HUES64 (cell line): ENCODE data around the gene PEMT.
"Not testable (repeated sequence)": the region's sequence is repeated elsewhere in the genome, so short reads cannot be mapped to it uniquely, and the experiment has no call there.

Experiments used
- H3K27ac ChIP-seq: 2 replicates; pipeline ENCODE4 v1.7.0; 2013; ENCODE audit warnings: low read depth, low read length, inconsistent platforms
- H3K27me3 ChIP-seq: 2 replicates; pipeline ENCODE4 v1.6.1; 2013; ENCODE audit warnings: mild to moderate bottlenecking, low read length; ENCODE audit not compliant: insufficient read depth
- H3K36me3 ChIP-seq: 2 replicates; pipeline ENCODE4 v1.6.1; 2013; ENCODE audit warnings: mild to moderate bottlenecking, low read length; ENCODE audit not compliant: insufficient read depth
- H3K4me1 ChIP-seq: 2 replicates; pipeline ENCODE4 v1.6.1; 2013; ENCODE audit warnings: mild to moderate bottlenecking, low read length, moderate library complexity; ENCODE audit not compliant: insufficient read depth
- H3K4me3 ChIP-seq: 2 replicates; pipeline ENCODE4 v1.5.1; 2013; ENCODE audit warnings: mild to moderate bottlenecking, low read length, moderate library complexity
- H3K9ac ChIP-seq: 2 replicates; pipeline ENCODE4 v1.6.1; 2013; ENCODE audit warnings: mild to moderate bottlenecking, low read depth, low read length
- H3K9me3 ChIP-seq: 2 replicates; pipeline ENCODE4 v1.6.1; 2013; ENCODE audit warnings: low read depth, low read length; ENCODE audit not compliant: insufficient read depth
- WGBS: fragments of 150-250, 120-280 bp; methylation state at CpG from one replicate; pipeline ENCODE4 v1.1.7; 2013; ENCODE audit warnings: missing lambda C conversion rate; 5-methylcytosine and 5-hydroxymethylcytosine counted together

The PEMT gene

DNA sequence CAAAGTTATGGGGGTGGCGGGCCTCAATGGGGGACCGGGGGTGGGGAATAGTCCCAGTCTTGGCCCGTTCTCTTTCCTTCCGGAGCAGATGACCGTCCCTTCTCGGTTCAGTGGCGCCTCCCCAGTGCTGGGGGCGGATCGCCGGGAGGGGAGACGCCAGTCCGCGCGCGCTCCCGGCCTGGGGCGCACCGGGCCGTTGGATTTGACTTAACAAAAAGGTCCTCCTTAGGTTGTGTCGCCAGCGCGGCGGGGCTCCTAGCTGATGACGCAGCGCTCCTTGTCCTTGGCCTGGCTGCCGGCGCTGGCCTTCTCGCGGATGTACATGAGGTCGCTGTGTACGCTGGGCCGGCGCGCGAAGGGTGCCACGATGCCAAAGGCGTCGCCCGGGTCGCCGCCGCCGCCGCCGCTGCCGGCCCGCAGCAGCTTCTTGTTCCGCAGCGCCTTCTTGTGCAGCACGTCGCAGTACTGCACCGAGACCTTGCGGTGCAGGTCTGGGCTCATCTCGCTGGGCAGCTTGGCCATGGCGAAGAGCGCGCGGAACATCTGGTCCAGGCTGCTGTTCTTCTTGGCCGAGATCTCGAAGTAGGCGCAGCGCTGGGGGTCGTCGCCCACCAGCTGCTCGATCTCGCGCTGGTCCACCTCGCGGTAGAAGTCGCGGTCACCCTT is 96.5 kb downstream of the PEMT start:
- 2% methylated on average over 71 of the region's 71 CpGs for WGBS
- peaks cover 27% of the 10 kb centered on the region for H3K27me3 ChIP-seq
- H3K4me1 ChIP-seq, result peaks cover 22% of the 10 kb centered on the region
- peak overlapping the region; percentile 72 for H3K4me3 ChIP-seq
- peak overlapping the region; percentile 58 for H3K9ac ChIP-seq
- no peaks in the 10 kb centered on the region for H3K9me3 ChIP-seq
- H3K27ac ChIP-seq, result no peak overlapping the region
- H3K36me3 ChIP-seq, result peaks cover 30% of the 10 kb centered on the region

DNA sequence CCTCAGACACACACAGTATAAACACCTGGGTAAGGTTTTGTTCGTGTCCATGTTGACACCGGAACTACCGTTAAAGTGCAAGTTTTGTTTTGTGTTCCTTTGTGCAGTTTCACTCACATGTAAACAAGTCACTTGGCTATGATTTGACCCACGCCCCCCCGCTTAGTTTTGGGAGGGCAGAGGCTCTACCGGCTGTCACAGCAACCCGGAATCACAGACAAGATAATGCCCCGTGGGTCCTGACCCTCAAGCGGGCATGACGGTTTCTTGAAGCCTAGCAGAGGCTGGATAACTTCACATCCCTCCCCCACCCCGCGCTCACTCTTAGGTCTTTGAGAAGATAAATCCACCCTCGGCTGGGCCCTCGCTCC is 97.0 kb downstream of the PEMT start:
- H3K9ac ChIP-seq, result no peak overlapping the region
- H3K4me1 ChIP-seq, result peaks cover 22% of the 10 kb centered on the region
- peaks cover 30% of the 10 kb centered on the region for H3K36me3 ChIP-seq
- H3K27me3 ChIP-seq, result peaks cover 27% of the 10 kb centered on the region
- H3K4me3 ChIP-seq, result peak overlapping the region; percentile 72
- WGBS, result 27% methylated on average over 14 of the region's 14 CpGs
- H3K9me3 ChIP-seq, result no peaks in the 10 kb centered on the region
- H3K27ac ChIP-seq, result no peak overlapping the region

DNA sequence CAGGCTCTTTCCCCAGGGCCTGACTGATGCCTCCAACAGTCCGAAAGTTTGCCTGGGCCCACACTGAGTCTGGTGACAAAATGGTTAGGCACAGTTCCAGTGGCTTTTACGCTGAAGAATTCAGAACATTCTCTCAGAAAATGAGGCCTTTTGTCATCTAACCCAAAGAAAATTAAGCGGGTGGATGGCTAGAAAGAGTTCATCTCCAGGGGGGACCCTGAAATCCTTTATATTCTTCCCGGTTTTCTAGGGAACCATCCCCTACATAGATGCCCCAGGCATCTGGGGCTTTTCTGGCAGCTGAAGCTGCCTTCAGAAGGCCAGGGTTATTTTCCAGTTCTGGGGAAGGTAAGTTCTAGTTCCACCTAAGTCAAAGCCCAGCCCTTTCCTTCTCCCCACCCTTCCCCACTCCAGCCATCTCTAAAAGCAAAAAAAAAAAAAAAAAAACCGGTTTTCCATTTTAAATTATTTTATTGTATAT is 97.5 kb downstream of the PEMT start:
- Histone ChIP-seq H3K9ac (no peak overlapping the region), H3K9me3 (no peaks in the 10 kb centered on the region), H3K36me3 (peaks cover 30% of the 10 kb centered on the region), H3K4me3 (peak overlapping the region; percentile 72), H3K27ac (no peak overlapping the region), H3K4me1 (peaks cover 22% of the 10 kb centered on the region), H3K27me3 (peaks cover 27% of the 10 kb centered on the region)
- 78% methylated on average over 4 of the region's 5 CpGs for WGBS

DNA sequence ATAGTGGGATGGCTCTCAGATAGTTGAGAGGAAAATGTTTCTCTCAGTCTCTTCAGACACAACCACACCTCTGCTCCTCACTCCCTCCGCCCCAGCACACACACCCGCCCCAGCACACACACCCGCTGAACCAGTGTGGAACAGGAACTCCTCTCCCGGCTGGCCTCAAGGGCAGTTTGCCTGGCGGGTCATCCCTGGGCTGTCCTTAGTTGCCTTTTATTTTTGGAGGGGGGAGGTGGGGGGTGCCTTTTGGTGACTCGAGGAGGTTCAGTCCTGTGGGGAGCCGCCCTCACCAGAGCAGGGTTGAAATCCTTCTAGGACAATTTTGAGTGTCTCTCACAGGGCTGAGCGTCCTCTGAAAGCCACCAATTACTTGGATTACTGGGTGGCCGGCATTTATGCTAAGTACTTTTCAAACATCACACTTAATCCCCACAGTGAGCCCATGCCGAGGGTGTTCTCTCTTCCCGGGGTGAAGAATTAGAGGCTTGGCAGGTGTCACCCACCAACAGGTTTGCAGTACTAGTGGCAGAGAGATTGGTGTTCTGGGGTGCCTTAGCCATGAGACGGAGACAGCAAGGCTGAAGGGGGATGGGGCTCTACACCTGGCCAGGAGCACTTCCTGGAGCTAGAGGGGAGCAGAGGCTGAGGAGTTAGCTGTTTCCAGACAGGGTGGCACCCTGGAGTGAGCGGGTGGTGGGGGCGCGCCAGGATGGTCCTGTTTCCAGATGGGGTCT is 98.1 kb downstream of the PEMT start:
- Histone ChIP-seq H3K36me3 (peaks cover 32% of the 10 kb centered on the region), H3K27me3 (peaks cover 27% of the 10 kb centered on the region), H3K4me3 (no peak overlapping the region), H3K27ac (no peak overlapping the region), H3K9ac (no peak overlapping the region), H3K9me3 (no peaks in the 10 kb centered on the region), H3K4me1 (peaks cover 22% of the 10 kb centered on the region)
- 51% methylated on average over 15 of the region's 15 CpGs for WGBS

DNA sequence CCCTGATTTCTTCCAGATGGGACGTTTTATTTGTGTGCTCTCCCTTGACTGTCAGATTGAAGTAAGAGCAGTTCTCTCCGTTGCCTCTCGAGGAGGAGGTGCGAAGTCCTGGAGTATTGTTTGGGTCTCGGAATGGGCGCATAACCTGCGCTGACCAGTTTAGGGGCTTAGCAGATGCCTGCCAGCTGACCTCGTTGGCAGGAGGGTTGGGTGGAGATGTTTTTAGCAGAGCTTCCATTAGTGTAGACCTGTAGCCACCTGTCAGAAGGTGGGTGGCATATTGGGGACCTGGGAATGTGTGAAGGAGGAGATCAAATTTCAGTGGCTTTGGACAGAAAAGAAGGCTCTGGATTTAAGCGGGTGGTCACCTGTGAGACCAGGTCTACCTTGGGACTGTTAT is 98.9 kb downstream of the PEMT start:
- Histone ChIP-seq H3K9ac (no peak overlapping the region), H3K27me3 (peaks cover 27% of the 10 kb centered on the region), H3K36me3 (peaks cover 40% of the 10 kb centered on the region), H3K27ac (no peak overlapping the region), H3K9me3 (no peaks in the 10 kb centered on the region), H3K4me1 (peaks cover 22% of the 10 kb centered on the region), H3K4me3 (no peak overlapping the region)
- 92% methylated on average over 9 of the region's 9 CpGs for WGBS

DNA sequence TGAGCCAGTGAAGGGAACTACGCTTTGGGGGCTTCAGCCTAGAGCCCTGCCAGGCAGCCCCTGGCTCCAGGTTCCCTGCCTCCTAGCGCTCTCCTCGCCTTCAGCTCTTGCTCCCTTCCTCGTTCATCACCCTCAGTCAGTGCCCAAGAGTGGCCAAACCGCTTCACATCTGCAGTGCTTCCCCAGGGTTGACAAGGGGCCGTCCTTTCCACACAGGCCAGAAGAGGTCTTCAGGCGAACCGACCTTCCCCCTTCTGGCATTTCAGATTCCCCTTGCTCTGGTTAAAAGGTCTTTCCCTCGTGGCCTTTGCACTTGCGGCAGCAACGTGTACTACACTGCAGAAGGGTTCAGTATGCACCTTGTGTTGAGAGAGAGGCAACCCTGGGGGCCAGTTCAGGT is 99.4 kb downstream of the PEMT start:
- peaks cover 44% of the 10 kb centered on the region for H3K36me3 ChIP-seq
- peaks cover 22% of the 10 kb centered on the region for H3K4me1 ChIP-seq
- no peak overlapping the region for H3K9ac ChIP-seq
- no peak overlapping the region for H3K4me3 ChIP-seq
- H3K27me3 ChIP-seq, result peaks cover 27% of the 10 kb centered on the region
- WGBS, result 88% methylated on average over 11 of the region's 11 CpGs
- no peaks in the 10 kb centered on the region for H3K9me3 ChIP-seq
- no peak overlapping the region for H3K27ac ChIP-seq

DNA sequence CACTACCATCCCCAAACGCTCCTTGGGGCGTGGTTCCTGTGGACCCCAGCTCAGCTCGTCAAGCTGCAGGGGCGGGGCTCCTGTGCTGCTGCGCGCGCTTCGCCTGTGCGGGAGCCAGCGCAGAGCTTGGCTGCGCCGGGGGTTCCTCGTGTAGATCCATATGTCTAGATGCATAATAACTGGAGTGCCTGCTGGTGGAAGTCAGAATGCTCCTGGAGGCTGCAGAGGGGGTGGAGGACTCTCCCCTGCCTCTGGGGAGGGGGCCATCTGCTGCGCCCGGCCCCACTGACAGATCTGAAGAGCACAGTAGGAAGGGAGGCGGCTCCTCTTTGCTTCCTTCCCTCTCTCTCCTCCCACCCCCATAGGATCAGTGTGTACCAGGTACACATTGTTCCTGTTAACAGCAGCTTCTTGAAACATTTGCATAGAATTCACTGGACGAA is 99.9 kb downstream of the PEMT start:
- no peak overlapping the region for H3K4me3 ChIP-seq
- WGBS, result 92% methylated on average over 17 of the region's 17 CpGs
- H3K36me3 ChIP-seq, result peaks cover 44% of the 10 kb centered on the region

DNA sequence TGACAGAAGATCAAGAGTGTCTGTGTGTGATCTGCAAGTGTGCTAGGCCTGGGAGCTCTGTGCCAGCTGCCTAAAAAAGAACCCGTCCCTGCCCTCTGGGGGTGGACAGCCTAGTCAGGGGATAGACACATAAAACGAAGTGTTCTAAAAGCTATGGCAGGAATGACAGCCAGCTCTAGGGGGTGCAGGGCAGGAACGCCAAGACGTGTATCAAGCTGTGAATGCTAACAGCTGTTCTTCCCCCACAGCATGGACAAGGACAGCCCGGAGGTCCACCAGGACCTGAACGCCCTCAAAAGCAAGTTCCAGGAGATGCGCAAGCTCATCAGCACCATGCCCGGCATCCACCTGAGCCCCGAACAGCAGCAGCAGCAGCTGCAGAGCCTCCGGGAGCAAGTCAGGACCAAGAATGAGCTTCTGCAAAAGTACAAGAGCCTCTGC is 100.5 kb downstream of the PEMT start:
- Histone ChIP-seq H3K4me1 (peaks cover 22% of the 10 kb centered on the region), H3K4me3 (no peak overlapping the region), H3K9ac (no peak overlapping the region), H3K9me3 (no peaks in the 10 kb centered on the region), H3K36me3 (peaks cover 44% of the 10 kb centered on the region), H3K27me3 (peaks cover 26% of the 10 kb centered on the region), H3K27ac (no peak overlapping the region)
- 86% methylated on average over 10 of the region's 10 CpGs for WGBS

More for the DNA sequence above, 99.9 kb downstream of the PEMT start:
- peaks cover 22% of the 10 kb centered on the region for H3K4me1 ChIP-seq
- no peak overlapping the region for H3K27ac ChIP-seq
- no peaks in the 10 kb centered on the region for H3K9me3 ChIP-seq
- H3K27me3 ChIP-seq, result peaks cover 27% of the 10 kb centered on the region
- no peak overlapping the region for H3K9ac ChIP-seq

DNA sequence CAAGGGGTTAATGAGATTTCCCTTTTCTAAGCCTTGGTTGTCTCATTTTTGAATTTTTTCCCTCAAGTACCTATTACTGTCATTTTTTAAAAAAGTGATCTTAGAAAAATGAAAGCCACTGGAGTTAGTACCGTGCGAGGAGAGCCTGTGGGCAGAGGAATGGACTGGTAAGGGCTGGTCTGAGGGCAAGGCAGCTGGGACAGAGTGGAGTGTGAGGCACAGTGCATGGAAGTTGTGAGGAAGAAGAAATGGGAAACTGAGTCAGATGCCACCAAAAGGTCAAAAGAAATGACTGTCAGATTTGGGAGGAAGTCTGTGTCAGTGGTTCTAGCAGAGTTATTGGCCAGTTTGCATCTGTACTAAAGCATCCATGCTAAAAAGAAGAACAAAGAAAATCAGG is 103.5 kb downstream of the PEMT start:
- Histone ChIP-seq H3K9ac (no peak overlapping the region), H3K4me3 (no peak overlapping the region), H3K27me3 (no peaks in the 10 kb centered on the region), H3K4me1 (peaks cover 6% of the 10 kb centered on the region; the same call in 1 of the 2 replicates), H3K27ac (no peak overlapping the region), H3K36me3 (peaks cover 53% of the 10 kb centered on the region), H3K9me3 (no peaks in the 10 kb centered on the region)
- 95% methylated on average over 1 of the region's 2 CpGs for WGBS

DNA sequence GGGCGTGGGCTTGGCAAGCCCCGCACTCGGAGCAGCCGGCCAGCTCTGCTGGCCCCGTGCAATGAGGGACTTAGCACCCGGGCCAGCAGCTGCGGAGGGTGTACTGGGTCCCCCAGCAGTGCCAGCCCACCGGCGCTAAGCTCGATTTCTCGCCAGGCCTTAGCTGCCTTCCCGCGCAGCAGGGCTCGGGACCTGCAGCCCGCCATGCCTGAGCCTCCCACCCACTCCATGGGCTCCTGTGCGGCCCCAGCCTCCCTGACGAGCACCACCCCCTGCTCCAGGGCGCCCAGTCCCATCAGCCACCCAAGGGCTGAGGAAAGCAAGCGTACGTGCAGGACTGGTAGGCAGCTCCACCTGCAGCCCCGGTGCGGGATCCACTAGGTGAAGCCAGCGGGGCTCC is 105.1 kb downstream of the PEMT start:
- not testable (repeated sequence) for H3K9me3 ChIP-seq, H3K9ac ChIP-seq, H3K27ac ChIP-seq, H3K4me3 ChIP-seq, H3K27me3 ChIP-seq, H3K4me1 ChIP-seq
- WGBS, result 96% methylated on average over 23 of the region's 23 CpGs
- H3K36me3 ChIP-seq, result peaks cover 40% of the 10 kb centered on the region

DNA sequence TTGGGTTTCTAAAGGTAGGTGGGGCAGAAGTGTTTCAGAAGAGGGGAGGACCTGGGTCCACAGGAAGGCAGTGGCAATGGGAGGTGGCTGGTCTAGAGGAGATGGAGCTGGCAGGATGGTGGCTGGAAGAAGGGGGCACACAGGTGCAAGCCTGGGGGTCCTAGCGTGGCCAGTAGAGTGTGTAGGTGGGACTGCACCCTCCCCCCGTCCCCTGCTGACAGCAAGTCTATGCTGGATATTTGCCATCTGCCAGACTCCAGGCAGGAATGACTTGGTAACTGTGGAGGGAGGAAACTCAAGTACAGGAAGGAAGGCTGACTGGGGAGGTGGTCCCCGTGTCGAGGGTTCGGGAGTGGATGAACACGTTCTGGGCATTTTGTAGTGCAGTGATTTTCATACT is 106.1 kb downstream of the PEMT start:
- H3K4me3 ChIP-seq, result no peak overlapping the region
- H3K36me3 ChIP-seq, result peaks cover 35% of the 10 kb centered on the region
- H3K4me1 ChIP-seq, result no peaks in the 10 kb centered on the region
- no peaks in the 10 kb centered on the region for H3K27me3 ChIP-seq
- H3K27ac ChIP-seq, result no peak overlapping the region
- H3K9me3 ChIP-seq, result no peaks in the 10 kb centered on the region
- no peak overlapping the region for H3K9ac ChIP-seq
- WGBS, result 98% methylated on average over 6 of the region's 6 CpGs
